Loucy (cell line): Measurements from ENCODE around the gene BEGAIN.

Source experiments
- EZH2phosphoT487 ChIP-seq: fragments of 200-600 bp; IDR thresholded peaks from 2 replicates; pipeline ENCODE4 v1.6.1; 2018; ENCODE audit warnings: antibody characterized with exemption, mild to moderate bottlenecking, moderate library complexity, borderline replicate concordance
- TF ChIP-seq, protein P1 (sequence below): fragments of 200-600 bp; sonication (generic); conservative IDR thresholded peaks from 2 replicates; pipeline ENCODE4 v1.5.1; 2014; ENCODE audit warnings: mild to moderate bottlenecking, antibody characterized with exemption, low read length

DNA sequence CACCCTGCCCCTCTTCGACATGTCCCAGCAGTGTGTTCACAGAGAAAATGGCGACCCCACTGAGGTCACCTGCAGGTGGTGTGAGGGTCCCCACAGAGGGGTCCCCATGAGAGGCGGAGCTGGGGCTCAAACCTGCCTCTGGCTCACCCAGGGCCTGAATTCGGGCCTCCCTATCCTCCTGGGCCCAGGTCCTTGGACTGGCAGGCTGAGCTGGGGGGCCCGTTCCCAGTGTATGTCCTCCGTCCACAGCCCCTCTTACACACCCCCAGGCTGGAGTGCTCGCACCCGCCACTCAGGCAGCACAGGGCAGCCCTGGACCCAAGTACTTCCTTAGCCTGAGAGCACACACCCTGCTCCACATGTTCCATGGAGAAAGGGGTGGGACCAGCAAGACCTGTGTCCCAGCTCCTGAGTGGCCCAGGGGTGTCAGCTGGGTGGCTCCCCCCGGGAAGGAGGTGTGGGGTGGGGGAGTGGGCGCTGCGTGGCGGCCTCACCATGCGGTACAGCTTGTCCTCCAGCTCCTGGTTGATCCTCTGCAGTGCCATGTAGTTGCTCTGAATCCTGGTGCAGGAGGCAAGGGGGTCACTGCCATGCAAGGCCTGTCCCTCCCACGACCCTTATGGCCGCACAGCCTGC lies 42.6 kb downstream of the BEGAIN start:
- TF ChIP-seq, protein P1, sequence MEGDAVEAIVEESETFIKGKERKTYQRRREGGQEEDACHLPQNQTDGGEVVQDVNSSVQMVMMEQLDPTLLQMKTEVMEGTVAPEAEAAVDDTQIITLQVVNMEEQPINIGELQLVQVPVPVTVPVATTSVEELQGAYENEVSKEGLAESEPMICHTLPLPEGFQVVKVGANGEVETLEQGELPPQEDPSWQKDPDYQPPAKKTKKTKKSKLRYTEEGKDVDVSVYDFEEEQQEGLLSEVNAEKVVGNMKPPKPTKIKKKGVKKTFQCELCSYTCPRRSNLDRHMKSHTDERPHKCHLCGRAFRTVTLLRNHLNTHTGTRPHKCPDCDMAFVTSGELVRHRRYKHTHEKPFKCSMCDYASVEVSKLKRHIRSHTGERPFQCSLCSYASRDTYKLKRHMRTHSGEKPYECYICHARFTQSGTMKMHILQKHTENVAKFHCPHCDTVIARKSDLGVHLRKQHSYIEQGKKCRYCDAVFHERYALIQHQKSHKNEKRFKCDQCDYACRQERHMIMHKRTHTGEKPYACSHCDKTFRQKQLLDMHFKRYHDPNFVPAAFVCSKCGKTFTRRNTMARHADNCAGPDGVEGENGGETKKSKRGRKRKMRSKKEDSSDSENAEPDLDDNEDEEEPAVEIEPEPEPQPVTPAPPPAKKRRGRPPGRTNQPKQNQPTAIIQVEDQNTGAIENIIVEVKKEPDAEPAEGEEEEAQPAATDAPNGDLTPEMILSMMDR = no peak
- TF ChIP-seq EZH2phosphoT487 = no peak
